ENCODE results near the gene P4HB.

Gene P4HB

GRCh38 chr17:81808778-81809555 lies 51.4 kb downstream of the P4HB start:
- DNase-seq, result no peak

GRCh38 chr17:81807839-81808238 lies 52.5 kb downstream of the P4HB start:
- DNase-seq, result no peak

GRCh38 chr17:81807210-81807719 lies 53.1 kb downstream of the P4HB start:
- DNase-seq, result no peak

GRCh38 chr17:81806461-81807209 lies 53.7 kb downstream of the P4HB start:
- no peak for DNase-seq

- DNase-seq, result no peak
These were observed 54.5 kb downstream of the P4HB start for GRCh38 chr17:81805707-81806460.

GRCh38 chr17:81804559-81805399 lies 55.6 kb downstream of the P4HB start:
- DNase-seq, result no peak

- DNase-seq, result no peak
These were observed 56.4 kb downstream of the P4HB start, which contains the start of gene GCGR for GRCh38 chr17:81803728-81804558. Gene GCGR, plus strand, starts transcription at chr17:81804150. Its CDS starts 4,869 bp downstream, at chr17:81809019.

GRCh38 chr17:81802856-81803643 lies 57.3 kb downstream of the P4HB start:
- DNase-seq, result no peak

- no peak for DNase-seq
These were observed 58.1 kb downstream of the P4HB start for GRCh38 chr17:81802048-81802758.

GRCh38 chr17:81801327-81801726 lies 59.0 kb downstream of the P4HB start:
- DNase-seq, result no peak

- DNase-seq, result no peak
These were observed 65.8 kb downstream of the P4HB start for GRCh38 chr17:81794509-81794908.

GRCh38 chr17:81794074-81794476 lies 66.3 kb downstream of the P4HB start:
- no peak for DNase-seq
